Measurements from ENCODE around the gene MOSPD3.

DNA sequence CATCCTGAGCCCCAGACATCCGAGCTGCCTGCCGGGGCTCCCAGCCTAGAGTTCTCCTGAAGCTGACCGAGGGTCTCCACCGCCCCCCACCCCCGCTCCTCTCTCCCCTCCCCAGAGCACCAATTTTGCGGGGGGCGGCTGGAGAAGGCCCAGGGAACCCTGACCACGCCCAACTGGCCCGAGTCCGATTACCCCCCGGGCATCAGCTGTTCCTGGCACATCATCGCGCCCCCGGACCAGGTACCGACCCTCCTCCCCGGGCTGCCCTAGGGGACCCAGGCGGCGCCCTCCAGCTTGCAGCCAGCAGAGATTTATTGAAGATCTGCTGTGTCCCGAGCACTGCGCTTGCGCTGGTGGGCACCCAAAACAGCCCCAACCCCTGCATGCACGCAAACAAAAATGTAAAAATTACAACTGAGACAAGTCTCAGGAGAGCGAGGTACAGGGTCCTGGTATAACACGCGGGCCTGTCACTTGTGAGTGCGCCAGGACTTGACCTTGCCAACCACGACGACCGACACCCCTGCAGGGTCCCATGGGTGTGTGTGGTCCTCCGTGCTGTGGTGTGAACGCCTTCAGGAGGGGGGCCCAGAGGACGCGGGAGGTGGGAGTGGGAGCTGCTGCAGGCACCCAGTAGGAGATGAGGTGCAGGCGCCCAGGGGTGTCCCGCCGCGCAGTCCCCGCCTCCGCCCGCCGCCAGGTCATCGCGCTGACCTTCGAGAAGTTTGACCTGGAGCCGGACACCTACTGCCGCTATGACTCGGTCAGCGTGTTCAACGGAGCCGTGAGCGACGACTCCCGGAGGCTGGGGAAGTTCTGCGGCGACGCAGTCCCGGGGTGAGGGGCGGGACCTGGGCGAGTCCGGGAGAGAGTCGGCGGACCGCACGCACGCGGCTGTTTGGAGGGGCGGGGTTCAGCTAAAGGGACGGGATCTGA lies 7.1 kb upstream of the MOSPD3 start:
- TF ChIP-seq EP300 (IDR thresholded peaks at IDR 0.05; ENCODE audit: borderline replicate concordance in 1 of 2, low read depth in 2 of 2, low read length in 2 of 2) (no peak), CHD2 (IDR thresholded peaks at IDR 0.05; ENCODE audit: low read length) (no peak), EZH2 (IDR thresholded peaks at IDR 0.05; ENCODE audit: low read depth, low read length, severe bottlenecking) (no peak), SP1 (IDR thresholded peaks at IDR 0.05; ENCODE audit: low read depth, low read length) (no peak), GABPA (IDR thresholded peaks at IDR 0.05; ENCODE audit: borderline replicate concordance, insufficient read depth, low read length) (no peak), CEBPB (IDR thresholded peaks at IDR 0.05; ENCODE audit: low read depth, low read length) (no peak), PHF8 (conservative IDR thresholded peaks at IDR 0.05; ENCODE audit: low read depth, low read length) (no peak)
- TF ChIP-seq, protein P1, sequence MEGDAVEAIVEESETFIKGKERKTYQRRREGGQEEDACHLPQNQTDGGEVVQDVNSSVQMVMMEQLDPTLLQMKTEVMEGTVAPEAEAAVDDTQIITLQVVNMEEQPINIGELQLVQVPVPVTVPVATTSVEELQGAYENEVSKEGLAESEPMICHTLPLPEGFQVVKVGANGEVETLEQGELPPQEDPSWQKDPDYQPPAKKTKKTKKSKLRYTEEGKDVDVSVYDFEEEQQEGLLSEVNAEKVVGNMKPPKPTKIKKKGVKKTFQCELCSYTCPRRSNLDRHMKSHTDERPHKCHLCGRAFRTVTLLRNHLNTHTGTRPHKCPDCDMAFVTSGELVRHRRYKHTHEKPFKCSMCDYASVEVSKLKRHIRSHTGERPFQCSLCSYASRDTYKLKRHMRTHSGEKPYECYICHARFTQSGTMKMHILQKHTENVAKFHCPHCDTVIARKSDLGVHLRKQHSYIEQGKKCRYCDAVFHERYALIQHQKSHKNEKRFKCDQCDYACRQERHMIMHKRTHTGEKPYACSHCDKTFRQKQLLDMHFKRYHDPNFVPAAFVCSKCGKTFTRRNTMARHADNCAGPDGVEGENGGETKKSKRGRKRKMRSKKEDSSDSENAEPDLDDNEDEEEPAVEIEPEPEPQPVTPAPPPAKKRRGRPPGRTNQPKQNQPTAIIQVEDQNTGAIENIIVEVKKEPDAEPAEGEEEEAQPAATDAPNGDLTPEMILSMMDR (IDR thresholded peaks at IDR 0.05; ENCODE audit: control extremely low read depth in 1 of 3, insufficient read depth in 1 of 3, low read depth in 1 of 3, low read length in 3 of 3): no peak
- TF ChIP-seq, protein P2, sequence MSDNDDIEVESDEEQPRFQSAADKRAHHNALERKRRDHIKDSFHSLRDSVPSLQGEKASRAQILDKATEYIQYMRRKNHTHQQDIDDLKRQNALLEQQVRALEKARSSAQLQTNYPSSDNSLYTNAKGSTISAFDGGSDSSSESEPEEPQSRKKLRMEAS (IDR thresholded peaks at IDR 0.05): peak; percentile 66
- TF ChIP-seq, protein P3, sequence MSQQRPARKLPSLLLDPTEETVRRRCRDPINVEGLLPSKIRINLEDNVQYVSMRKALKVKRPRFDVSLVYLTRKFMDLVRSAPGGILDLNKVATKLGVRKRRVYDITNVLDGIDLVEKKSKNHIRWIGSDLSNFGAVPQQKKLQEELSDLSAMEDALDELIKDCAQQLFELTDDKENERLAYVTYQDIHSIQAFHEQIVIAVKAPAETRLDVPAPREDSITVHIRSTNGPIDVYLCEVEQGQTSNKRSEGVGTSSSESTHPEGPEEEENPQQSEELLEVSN (IDR thresholded peaks at IDR 0.05): peak; percentile 67
